DMS153 (cell line): Measurements from ENCODE around the gene ZDHHC9.

Source experiments
- DNase-seq: peaks from one replicate; lab custom pipeline; 2025; lab: John Stamatoyannopoulos, UW

ZDHHC9 gene

GRCh38 chrX:129823115-129823514, 20.6 kb downstream of the ZDHHC9 start:
- DNase-seq: no peak

GRCh38 chrX:129818123-129818522, 25.6 kb downstream of the ZDHHC9 start:
- no peak for DNase-seq

GRCh38 chrX:129813662-129814368, 29.9 kb downstream of the ZDHHC9 start:
- no peak for DNase-seq

- no peak for DNase-seq
Measured at GRCh38 chrX:129808829-129809796, 34.6 kb downstream of the ZDHHC9 start.

GRCh38 chrX:129808158-129808828, 35.4 kb downstream of the ZDHHC9 start:
- no peak for DNase-seq

GRCh38 chrX:129804806-129805205, 38.9 kb downstream of the ZDHHC9 start:
- no peak for DNase-seq

- no peak for DNase-seq
Measured at GRCh38 chrX:129802863-129803262, 40.8 kb downstream of the ZDHHC9 start.

GRCh38 chrX:129800186-129800585, 43.5 kb downstream of the ZDHHC9 start:
- DNase-seq: no peak

- DNase-seq: no peak
Measured at GRCh38 chrX:129798888-129799287, 44.8 kb downstream of the ZDHHC9 start.

GRCh38 chrX:129798456-129798855, 45.2 kb downstream of the ZDHHC9 start:
- no peak for DNase-seq

GRCh38 chrX:129797251-129797906, 46.3 kb downstream of the ZDHHC9 start:
- no peak for DNase-seq

- no peak for DNase-seq
Measured at GRCh38 chrX:129795584-129795983, 48.1 kb downstream of the ZDHHC9 start.

GRCh38 chrX:129793604-129794191, 50.0 kb downstream of the ZDHHC9 start:
- peak; percentile 56 for DNase-seq

GRCh38 chrX:129792586-129793291, 50.9 kb downstream of the ZDHHC9 start:
- DNase-seq: no peak

GRCh38 chrX:129791961-129792570, 51.6 kb downstream of the ZDHHC9 start:
- DNase-seq: peak; percentile 87

GRCh38 chrX:129791336-129791735, 52.4 kb downstream of the ZDHHC9 start:
- DNase-seq: no peak

- no peak for DNase-seq
Measured at GRCh38 chrX:129790808-129791207, 52.9 kb downstream of the ZDHHC9 start.

GRCh38 chrX:129790146-129790545, 53.5 kb downstream of the ZDHHC9 start:
- DNase-seq: no peak

GRCh38 chrX:129788527-129788926, 55.2 kb downstream of the ZDHHC9 start:
- no peak for DNase-seq

- DNase-seq: no peak
Measured at GRCh38 chrX:129787336-129788055, 56.2 kb downstream of the ZDHHC9 start.
